HG02840 (cell line): ENCODE data around the gene AKR1D1.
"Not testable (repeated sequence)": the region's sequence is repeated elsewhere in the genome, so short reads cannot be mapped to it uniquely, and the experiment has no call there.

ENCODE experiments used
- ATAC-seq: cut with Tn5 transposase; IDR thresholded peaks from one replicate; pipeline ENCODE4 v1.9.1; 2021; ENCODE audit warnings: mild to moderate bottlenecking, moderate library complexity, moderate number of reproducible peaks; ENCODE audit not compliant: unreplicated experiment, low FRiP score

AKR1D1 gene

GRCh38 chr7:138070908-138071307, 5.4 kb upstream of the AKR1D1 start:
- no peak for ATAC-seq

GRCh38 chr7:138072726-138073125, 3.5 kb upstream of the AKR1D1 start:
- ATAC-seq: no peak

- ATAC-seq: no peak
Observed at GRCh38 chr7:138074121-138074520, 2.1 kb upstream of the AKR1D1 start.

- no peak for ATAC-seq
Observed at GRCh38 chr7:138074540-138074939, 1.7 kb upstream of the AKR1D1 start.

- no peak for ATAC-seq
Observed at GRCh38 chr7:138075350-138075749, 909 bp upstream of the AKR1D1 start.

GRCh38 chr7:138075786-138076185, 473 bp upstream of the AKR1D1 start:
- ATAC-seq: not testable (repeated sequence)

- ATAC-seq: no peak
Observed at GRCh38 chr7:138077809-138078208, 1.6 kb downstream of the AKR1D1 start.

- ATAC-seq: no peak
Observed at GRCh38 chr7:138079137-138079536, 2.9 kb downstream of the AKR1D1 start.

- ATAC-seq: no peak
Observed at GRCh38 chr7:138081868-138082267, 5.6 kb downstream of the AKR1D1 start.

- ATAC-seq: no peak
Observed at GRCh38 chr7:138083859-138084258, 7.6 kb downstream of the AKR1D1 start.

GRCh38 chr7:138086563-138087270, 10.5 kb downstream of the AKR1D1 start:
- ATAC-seq: no peak

- ATAC-seq: no peak
Observed at GRCh38 chr7:138089080-138089901, 13.0 kb downstream of the AKR1D1 start.

GRCh38 chr7:138091032-138091431, 14.8 kb downstream of the AKR1D1 start:
- no peak for ATAC-seq

- ATAC-seq: not testable (repeated sequence)
Observed at GRCh38 chr7:138091840-138092239, 15.6 kb downstream of the AKR1D1 start.

- ATAC-seq: no peak
Observed at GRCh38 chr7:138092486-138093028, 16.3 kb downstream of the AKR1D1 start.

- ATAC-seq: no peak
Observed at GRCh38 chr7:138095972-138096935, 20.0 kb downstream of the AKR1D1 start.

- ATAC-seq: no peak
Observed at GRCh38 chr7:138097064-138097741, 20.9 kb downstream of the AKR1D1 start.

- ATAC-seq: no peak
Observed at GRCh38 chr7:138099813-138100212, 23.6 kb downstream of the AKR1D1 start.

- ATAC-seq: no peak
Observed at GRCh38 chr7:138105221-138105620, 29.0 kb downstream of the AKR1D1 start.

GRCh38 chr7:138115047-138115446, 38.8 kb downstream of the AKR1D1 start:
- no peak for ATAC-seq
